ENCODE measurements around the gene DAAM1.
A peak's percentile ranks its signal among the peaks of the same experiment; 100 is the strongest.

The DAAM1 gene

GRCh38 chr14:59184396-59184795, 4.1 kb upstream of the DAAM1 start:
- no peak overlapping the region for H3K4me3 ChIP-seq (ENCODE audit: low read length, poor library complexity, severe bottlenecking)
- no peaks in the 10 kb centered on the region for H3K9me2 ChIP-seq (replicated peaks; ENCODE audit: low read depth, low read length)
- H3K4me1 ChIP-seq (ENCODE audit: insufficient read depth, low read length, poor library complexity, severe bottlenecking), result peaks cover 11% of the 10 kb centered on the region
- TF ChIP-seq EZH2phosphoT487 (IDR thresholded peaks at IDR 0.05; ENCODE audit: borderline replicate concordance), result no peak
- TF ChIP-seq CTCF (conservative IDR thresholded peaks at IDR 0.05; ENCODE audit: low read length), result no peak
- H3K9me3 ChIP-seq (ENCODE audit: insufficient read depth, low read depth, low read length), result no peaks in the 10 kb centered on the region
- H3F3A ChIP-seq (ENCODE audit: low read depth), result no peaks in the 10 kb centered on the region
- peak overlapping the region; percentile 37; the same call in 1 of the 2 replicates for H2AFZ ChIP-seq (ENCODE audit: low read length)
- no peaks in the 10 kb centered on the region for H3K27me3 ChIP-seq (ENCODE audit: insufficient read depth, low read length, poor library complexity, severe bottlenecking)
- H4K20me1 ChIP-seq (ENCODE audit: insufficient read depth, low read length, poor library complexity, severe bottlenecking), result peaks cover 8% of the 10 kb centered on the region
- no peak overlapping the region for H3K9ac ChIP-seq (ENCODE audit: low read depth, low read length, poor library complexity, severe bottlenecking)
- no peaks in the 10 kb centered on the region for H3K79me2 ChIP-seq (ENCODE audit: insufficient read depth, low read length)
- H3K36me3 ChIP-seq (ENCODE audit: insufficient read depth, low read length), result no peaks in the 10 kb centered on the region
- H3K4me2 ChIP-seq (ENCODE audit: low read depth, low read length, poor library complexity, severe bottlenecking), result no peak overlapping the region

GRCh38 chr14:59185676-59186075, 2.8 kb upstream of the DAAM1 start:
- TF ChIP-seq EZH2phosphoT487 (IDR thresholded peaks at IDR 0.05; ENCODE audit: borderline replicate concordance) (no peak), CTCF (conservative IDR thresholded peaks at IDR 0.05; ENCODE audit: low read length) (no peak)
- no peaks in the 10 kb centered on the region for H3K9me3 ChIP-seq (ENCODE audit: insufficient read depth, low read depth, low read length)
- H3K79me2 ChIP-seq (ENCODE audit: insufficient read depth, low read length), result no peaks in the 10 kb centered on the region
- no peaks in the 10 kb centered on the region for H3K36me3 ChIP-seq (ENCODE audit: insufficient read depth, low read length)
- H3K4me2 ChIP-seq (ENCODE audit: low read depth, low read length, poor library complexity, severe bottlenecking), result no peak overlapping the region
- H3K4me3 ChIP-seq (ENCODE audit: low read length, poor library complexity, severe bottlenecking), result no peak overlapping the region
- peaks cover 24% of the 10 kb centered on the region for H3K4me1 ChIP-seq (ENCODE audit: insufficient read depth, low read length, poor library complexity, severe bottlenecking)
- no peaks in the 10 kb centered on the region for H3F3A ChIP-seq (ENCODE audit: low read depth)
- H4K20me1 ChIP-seq (ENCODE audit: insufficient read depth, low read length, poor library complexity, severe bottlenecking), result peaks cover 13% of the 10 kb centered on the region
- H2AFZ ChIP-seq (ENCODE audit: low read length), result peak overlapping the region; percentile 29; the same call in 1 of the 2 replicates
- no peak overlapping the region for H3K9ac ChIP-seq (ENCODE audit: low read depth, low read length, poor library complexity, severe bottlenecking)
- no peaks in the 10 kb centered on the region for H3K9me2 ChIP-seq (replicated peaks; ENCODE audit: low read depth, low read length)
- no peaks in the 10 kb centered on the region for H3K27me3 ChIP-seq (ENCODE audit: insufficient read depth, low read length, poor library complexity, severe bottlenecking)

- Histone ChIP-seq H3K4me1 (ENCODE audit: insufficient read depth, low read length, poor library complexity, severe bottlenecking) (peaks cover 28% of the 10 kb centered on the region), H3K9me3 (ENCODE audit: insufficient read depth, low read depth, low read length) (no peaks in the 10 kb centered on the region), H3K4me2 (ENCODE audit: low read depth, low read length, poor library complexity, severe bottlenecking) (no peak overlapping the region), H3K9ac (ENCODE audit: low read depth, low read length, poor library complexity, severe bottlenecking) (no peak overlapping the region), H2AFZ (ENCODE audit: low read length) (peak overlapping the region; percentile 29; the same call in 1 of the 2 replicates), H3K9me2 (replicated peaks; ENCODE audit: low read depth, low read length) (no peaks in the 10 kb centered on the region), H3K4me3 (ENCODE audit: low read length, poor library complexity, severe bottlenecking) (no peak overlapping the region), H3F3A (ENCODE audit: low read depth) (no peaks in the 10 kb centered on the region), H3K36me3 (ENCODE audit: insufficient read depth, low read length) (no peaks in the 10 kb centered on the region), H4K20me1 (ENCODE audit: insufficient read depth, low read length, poor library complexity, severe bottlenecking) (peaks cover 13% of the 10 kb centered on the region), H3K79me2 (ENCODE audit: insufficient read depth, low read length) (peaks cover 5% of the 10 kb centered on the region; the same call in 1 of the 2 replicates), H3K27me3 (ENCODE audit: insufficient read depth, low read length, poor library complexity, severe bottlenecking) (no peaks in the 10 kb centered on the region)
- TF ChIP-seq CTCF (conservative IDR thresholded peaks at IDR 0.05; ENCODE audit: low read length), result no peak
- no peak for TF ChIP-seq EZH2phosphoT487 (IDR thresholded peaks at IDR 0.05; ENCODE audit: borderline replicate concordance)
Measured at GRCh38 chr14:59186306-59186705, 2.2 kb upstream of the DAAM1 start.
